HepG2 (cell line): ENCODE data around the gene RAD1. TPM values are rescaled to one million over a fixed set of nuclear protein-coding genes. Genes with fewer than 3 reads are reported as not detected.

ENCODE experiments used
- ELF3 ChIP-seq: IDR thresholded peaks from 2 replicates; pipeline ENCODE4 v1.6.1; 2016; ENCODE audit warnings: missing genetic modification reagents, missing compliant biosample characterization
- IKZF5 ChIP-seq: IDR thresholded peaks from 2 replicates; pipeline ENCODE4 v1.6.1; 2018; ENCODE audit warnings: missing genetic modification reagents, mild to moderate bottlenecking, missing compliant biosample characterization
- ZBTB39 ChIP-seq: sonication (generic); formaldehyde crosslinking; IDR thresholded peaks from 2 replicates; pipeline ENCODE4 v1.5.0; 2020; ENCODE audit warnings: missing genetic modification reagents
- ZNF10 ChIP-seq: sonication (generic); formaldehyde crosslinking; IDR thresholded peaks from 2 replicates; pipeline ENCODE4 v1.4.0; 2020; ENCODE audit warnings: mild to moderate bottlenecking, low read depth, missing genetic modification reagents, borderline replicate concordance
- ZNF326 ChIP-seq: sonication (generic); formaldehyde crosslinking; IDR thresholded peaks from 2 replicates; pipeline ENCODE4 v1.4.0; 2020; ENCODE audit warnings: missing genetic modification reagents, borderline replicate concordance
- ZNF414 ChIP-seq: sonication (generic); formaldehyde crosslinking; IDR thresholded peaks from 2 replicates; pipeline ENCODE4 v1.5.0; 2020; ENCODE audit warnings: missing genetic modification reagents
- ZNF674 ChIP-seq: sonication (generic); formaldehyde crosslinking; IDR thresholded peaks from 2 replicates; pipeline ENCODE4 v1.5.0; 2020; ENCODE audit warnings: low read depth, mild to moderate bottlenecking, missing genetic modification reagents
- polyA plus RNA-seq, 8 experiments: library from polyadenylated mRNA; depleted of rRNA in 3 of 8; stranded (reverse) in 7 of 8; unstranded in 1 of 8; fragments of >200 nt; fragmentation: Illumina TruSeq in 4 of 8; extraction: Trizol in 4 of 8; gene quantifications; 2 replicates each; pipeline versions ENCODE4 v1.2.1 to v1.2.3, GENCODE V29; 2011 to 2016; ENCODE audit warnings: low read depth in 4 of 8, missing spikeins in 1 of 8, mixed read lengths in 1 of 8; ENCODE audit not compliant: insufficient read depth in 1 of 8
- total RNA-seq, 5 experiments: library from RNA; depleted of rRNA; stranded (reverse); fragments of >200 nt; fragmentation: Illumina TruSeq; extraction: Trizol; gene quantifications; 2 replicates each; pipeline ENCODE4 v1.2.3, GENCODE V29; 2016; ENCODE audit warnings: low read depth in 1 of 5
- TF ChIP-seq, protein P1 (sequence below): sonication (generic); formaldehyde crosslinking; IDR thresholded peaks from 2 replicates; pipeline ENCODE4 v1.8.0; 2023; ENCODE audit warnings: mild to moderate bottlenecking, missing genetic modification reagents
- TF ChIP-seq, protein P2 (sequence below): sonication (generic); formaldehyde crosslinking; IDR thresholded peaks from 2 replicates; pipeline ENCODE4 v1.5.0; 2020; ENCODE audit warnings: missing genetic modification reagents
- TF ChIP-seq, protein P3 (sequence below): IDR thresholded peaks from 2 replicates; pipeline ENCODE4 v1.4.0; 2020; ENCODE audit warnings: mild to moderate bottlenecking, missing genetic modification reagents
- TF ChIP-seq, protein P4 (sequence below): sonication (generic); formaldehyde crosslinking; IDR thresholded peaks from 2 replicates; pipeline ENCODE4 v1.5.0; 2020; ENCODE audit warnings: mild to moderate bottlenecking, missing genetic modification reagents

RAD1 gene
- total and polyA plus RNA-seq, 2 of the 13 experiments (the other 11 are each of a cell fraction or from before 2014, with no cell fraction given): 14.7 to 39.1 TPM

DNA sequence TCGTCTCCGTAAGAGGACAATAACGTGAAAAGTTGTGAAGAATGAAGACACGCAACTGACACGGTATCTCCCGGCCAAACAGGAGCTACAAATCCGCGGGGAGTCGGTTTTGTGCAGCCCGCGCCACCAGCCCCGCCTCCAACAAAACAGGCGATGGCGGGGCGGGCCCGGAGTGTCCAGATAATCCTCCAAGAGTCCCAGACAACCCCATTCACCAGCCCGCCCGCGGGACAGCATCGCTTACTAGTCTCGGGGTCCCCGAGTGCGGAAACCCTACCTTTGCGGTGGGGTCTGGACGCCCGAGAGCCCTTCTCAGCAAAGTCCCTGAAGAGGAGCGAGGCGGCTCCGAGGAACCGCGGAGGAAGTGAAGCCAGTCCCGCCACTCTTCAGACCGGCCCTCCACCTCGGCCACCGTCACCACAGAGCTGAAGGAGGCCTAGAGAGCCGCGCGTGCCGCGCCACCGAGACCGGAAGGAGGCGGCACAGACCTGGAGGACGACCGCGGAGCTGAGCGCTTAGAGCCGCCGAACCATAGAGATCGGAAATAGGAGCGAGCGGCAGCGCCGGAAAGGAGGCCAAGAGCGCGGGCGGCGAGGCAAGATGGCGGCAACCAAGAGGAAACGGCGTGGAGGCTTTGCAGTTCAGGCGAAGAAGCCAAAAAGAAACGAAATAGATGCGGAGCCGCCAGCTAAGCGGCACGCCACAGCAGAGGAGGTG, at the start of gene RAD1, which contains the start of gene BRIX1 (continued):
- no peak for TF ChIP-seq ZNF326 (CRISPR knock-in tag)
- TF ChIP-seq, protein P1, sequence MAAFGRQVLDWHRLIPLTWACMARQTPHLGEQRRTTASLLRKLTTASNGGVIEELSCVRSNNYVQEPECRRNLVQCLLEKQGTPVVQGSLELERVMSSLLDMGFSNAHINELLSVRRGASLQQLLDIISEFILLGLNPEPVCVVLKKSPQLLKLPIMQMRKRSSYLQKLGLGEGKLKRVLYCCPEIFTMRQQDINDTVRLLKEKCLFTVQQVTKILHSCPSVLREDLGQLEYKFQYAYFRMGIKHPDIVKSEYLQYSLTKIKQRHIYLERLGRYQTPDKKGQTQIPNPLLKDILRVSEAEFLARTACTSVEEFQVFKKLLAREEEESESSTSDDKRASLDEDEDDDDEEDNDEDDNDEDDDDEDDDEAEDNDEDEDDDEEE (CRISPR knock-in tag): no peak
- TF ChIP-seq, protein P2, sequence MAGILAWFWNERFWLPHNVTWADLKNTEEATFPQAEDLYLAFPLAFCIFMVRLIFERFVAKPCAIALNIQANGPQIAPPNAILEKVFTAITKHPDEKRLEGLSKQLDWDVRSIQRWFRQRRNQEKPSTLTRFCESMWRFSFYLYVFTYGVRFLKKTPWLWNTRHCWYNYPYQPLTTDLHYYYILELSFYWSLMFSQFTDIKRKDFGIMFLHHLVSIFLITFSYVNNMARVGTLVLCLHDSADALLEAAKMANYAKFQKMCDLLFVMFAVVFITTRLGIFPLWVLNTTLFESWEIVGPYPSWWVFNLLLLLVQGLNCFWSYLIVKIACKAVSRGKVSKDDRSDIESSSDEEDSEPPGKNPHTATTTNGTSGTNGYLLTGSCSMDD (CRISPR knock-in tag): no peak
- TF ChIP-seq ZNF414 (CRISPR knock-in tag): 0 out of 2 replicates have a peak, but pooled peaks have one; percentile 63
- peak; percentile 81 for TF ChIP-seq IKZF5 (CRISPR knock-in tag)
- TF ChIP-seq ZNF674 (CRISPR knock-in tag): no peak
- TF ChIP-seq, protein P3, sequence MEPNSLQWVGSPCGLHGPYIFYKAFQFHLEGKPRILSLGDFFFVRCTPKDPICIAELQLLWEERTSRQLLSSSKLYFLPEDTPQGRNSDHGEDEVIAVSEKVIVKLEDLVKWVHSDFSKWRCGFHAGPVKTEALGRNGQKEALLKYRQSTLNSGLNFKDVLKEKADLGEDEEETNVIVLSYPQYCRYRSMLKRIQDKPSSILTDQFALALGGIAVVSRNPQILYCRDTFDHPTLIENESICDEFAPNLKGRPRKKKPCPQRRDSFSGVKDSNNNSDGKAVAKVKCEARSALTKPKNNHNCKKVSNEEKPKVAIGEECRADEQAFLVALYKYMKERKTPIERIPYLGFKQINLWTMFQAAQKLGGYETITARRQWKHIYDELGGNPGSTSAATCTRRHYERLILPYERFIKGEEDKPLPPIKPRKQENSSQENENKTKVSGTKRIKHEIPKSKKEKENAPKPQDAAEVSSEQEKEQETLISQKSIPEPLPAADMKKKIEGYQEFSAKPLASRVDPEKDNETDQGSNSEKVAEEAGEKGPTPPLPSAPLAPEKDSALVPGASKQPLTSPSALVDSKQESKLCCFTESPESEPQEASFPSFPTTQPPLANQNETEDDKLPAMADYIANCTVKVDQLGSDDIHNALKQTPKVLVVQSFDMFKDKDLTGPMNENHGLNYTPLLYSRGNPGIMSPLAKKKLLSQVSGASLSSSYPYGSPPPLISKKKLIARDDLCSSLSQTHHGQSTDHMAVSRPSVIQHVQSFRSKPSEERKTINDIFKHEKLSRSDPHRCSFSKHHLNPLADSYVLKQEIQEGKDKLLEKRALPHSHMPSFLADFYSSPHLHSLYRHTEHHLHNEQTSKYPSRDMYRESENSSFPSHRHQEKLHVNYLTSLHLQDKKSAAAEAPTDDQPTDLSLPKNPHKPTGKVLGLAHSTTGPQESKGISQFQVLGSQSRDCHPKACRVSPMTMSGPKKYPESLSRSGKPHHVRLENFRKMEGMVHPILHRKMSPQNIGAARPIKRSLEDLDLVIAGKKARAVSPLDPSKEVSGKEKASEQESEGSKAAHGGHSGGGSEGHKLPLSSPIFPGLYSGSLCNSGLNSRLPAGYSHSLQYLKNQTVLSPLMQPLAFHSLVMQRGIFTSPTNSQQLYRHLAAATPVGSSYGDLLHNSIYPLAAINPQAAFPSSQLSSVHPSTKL (CRISPR knock-in tag): peak; percentile 64; the same call in 1 of the 2 replicates
- no peak for TF ChIP-seq ZNF10 (CRISPR knock-in tag)
- TF ChIP-seq ZBTB39 (CRISPR knock-in tag): peak; percentile 82
- TF ChIP-seq, protein P4, sequence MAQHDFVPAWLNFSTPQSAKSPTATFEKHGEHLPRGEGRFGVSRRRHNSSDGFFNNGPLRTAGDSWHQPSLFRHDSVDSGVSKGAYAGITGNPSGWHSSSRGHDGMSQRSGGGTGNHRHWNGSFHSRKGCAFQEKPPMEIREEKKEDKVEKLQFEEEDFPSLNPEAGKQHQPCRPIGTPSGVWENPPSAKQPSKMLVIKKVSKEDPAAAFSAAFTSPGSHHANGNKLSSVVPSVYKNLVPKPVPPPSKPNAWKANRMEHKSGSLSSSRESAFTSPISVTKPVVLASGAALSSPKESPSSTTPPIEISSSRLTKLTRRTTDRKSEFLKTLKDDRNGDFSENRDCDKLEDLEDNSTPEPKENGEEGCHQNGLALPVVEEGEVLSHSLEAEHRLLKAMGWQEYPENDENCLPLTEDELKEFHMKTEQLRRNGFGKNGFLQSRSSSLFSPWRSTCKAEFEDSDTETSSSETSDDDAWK: no peak
- TF ChIP-seq ELF3 (CRISPR knock-in tag): peak; percentile 84; the same call in 1 of the 2 replicates
